ENCODE data around the gene PHACTR3.

- no peak for TF ChIP-seq POLR2A (IDR thresholded peaks at IDR 0.05)
- TF ChIP-seq CTCF (IDR thresholded peaks at IDR 0.05), result no peak
Observed at GRCh38 chr20:59628171-59628570, 23.8 kb downstream of the PHACTR3 start.

All from right lobe of liver (tissue), 4 donors.